HG03469 (cell line): ENCODE results near the gene LTC4S.
"Not testable (repeated sequence)": the region's sequence is repeated elsewhere in the genome, so short reads cannot be mapped to it uniquely, and the experiment has no call there.

ENCODE experiments used
- ATAC-seq: cut with Tn5 transposase; IDR thresholded peaks from one replicate; pipeline ENCODE4 v1.9.1; 2021; ENCODE audit warnings: mild to moderate bottlenecking, moderate library complexity, moderate number of reproducible peaks; ENCODE audit not compliant: unreplicated experiment

Gene LTC4S

DNA sequence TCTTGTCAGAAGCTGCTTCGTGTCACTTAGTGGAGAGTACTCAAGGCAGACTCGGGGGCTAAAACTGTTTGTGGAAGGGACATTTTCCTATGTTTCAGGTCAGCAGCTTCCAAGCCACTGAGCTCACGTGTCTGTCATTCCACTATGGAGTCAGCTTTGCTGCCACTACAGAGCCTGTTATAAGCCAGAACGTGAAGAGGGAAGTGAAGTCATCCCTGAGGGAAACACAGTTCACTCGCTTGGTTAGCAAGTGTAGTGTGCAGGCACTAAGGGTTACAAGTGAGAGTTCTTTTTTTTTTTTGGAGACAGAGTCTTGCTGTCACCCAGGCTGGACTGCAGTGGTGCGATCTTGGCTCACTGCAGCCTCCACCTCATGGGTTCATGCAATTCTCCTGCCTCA is 24.5 kb upstream of the LTC4S start:
- no peak for ATAC-seq

DNA sequence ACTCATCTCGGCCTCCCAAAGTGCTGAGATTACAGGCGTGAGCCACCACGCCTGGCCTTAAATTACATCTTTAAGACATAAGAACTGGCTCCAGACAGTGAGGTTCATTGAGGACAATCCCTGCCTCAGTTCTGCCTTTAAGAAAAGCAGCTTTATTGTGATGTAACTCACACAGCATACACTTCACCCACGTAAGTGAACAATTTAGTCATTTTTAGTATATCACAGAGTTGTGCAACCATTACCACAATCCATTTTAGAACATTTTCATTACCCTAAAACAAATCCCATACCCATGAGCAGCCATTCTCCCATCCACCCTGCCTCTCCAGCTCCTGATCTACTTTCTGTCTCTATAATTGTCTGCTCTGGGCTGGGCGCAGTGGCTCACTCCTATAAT is 24.0 kb upstream of the LTC4S start:
- ATAC-seq: no peak

DNA sequence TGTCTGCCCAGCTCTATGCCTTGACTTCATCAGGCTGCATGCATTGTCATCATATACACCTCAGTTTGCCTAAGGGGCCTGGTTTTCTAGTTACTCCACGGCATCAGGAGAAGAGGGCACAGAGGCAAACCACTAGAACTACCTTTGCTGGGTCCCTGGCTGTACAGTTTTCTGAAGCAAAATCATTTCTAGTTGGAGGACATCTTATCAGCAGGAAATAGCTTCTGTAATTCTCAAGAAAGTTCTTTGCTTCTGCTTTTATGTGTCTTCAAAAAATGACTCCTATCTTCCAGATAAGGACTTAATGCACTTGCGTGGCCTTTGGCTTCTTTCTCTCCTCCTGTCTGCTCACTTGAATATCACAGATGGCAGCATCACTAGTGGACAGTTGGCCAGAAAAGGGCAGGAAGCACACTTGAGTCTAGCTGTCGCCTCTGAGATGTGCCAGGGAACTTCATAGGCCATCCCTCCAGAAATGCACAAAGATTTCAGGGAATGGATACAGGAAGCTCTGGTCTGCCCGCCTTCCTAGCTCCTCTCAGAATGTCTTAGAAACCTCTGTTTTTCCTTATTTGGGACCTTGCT is 22.4 kb upstream of the LTC4S start:
- no peak for ATAC-seq

DNA sequence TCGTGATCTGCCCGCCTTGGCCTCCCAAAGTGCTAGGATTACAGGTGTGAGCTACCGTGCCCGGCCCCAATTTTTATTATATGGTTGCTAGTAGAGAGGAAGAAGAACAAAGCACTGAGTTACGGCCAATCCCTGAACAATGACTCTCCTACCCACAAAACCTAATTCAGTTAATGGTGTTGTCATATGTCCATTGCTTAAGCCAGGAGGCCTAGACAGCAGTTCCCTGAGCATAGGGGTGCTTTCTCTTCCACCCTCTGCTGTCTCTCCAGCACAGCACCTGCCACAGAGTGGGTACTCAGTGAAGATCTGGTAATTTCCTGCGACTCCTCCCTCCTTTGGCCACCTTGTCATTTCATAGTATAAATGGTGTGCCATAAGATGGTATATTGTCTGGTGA is 21.4 kb upstream of the LTC4S start:
- no peak for ATAC-seq

DNA sequence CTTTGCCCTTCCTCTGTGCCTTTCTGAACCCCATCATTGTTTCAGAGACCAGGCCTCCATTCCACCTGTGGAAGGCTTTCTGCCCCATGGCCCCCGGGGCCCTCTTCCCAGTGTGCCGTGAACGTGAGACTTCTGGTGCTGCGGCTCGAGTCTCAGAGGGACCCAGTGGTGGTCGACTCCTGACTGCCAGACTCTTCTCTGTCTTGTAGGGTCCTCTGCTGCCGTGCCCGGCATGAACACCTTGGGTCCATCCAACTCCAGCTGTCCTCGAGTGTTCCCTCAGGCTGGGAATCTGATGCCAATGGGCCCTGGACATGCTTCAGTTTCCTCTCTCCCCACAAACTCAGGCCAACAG is 20.1 kb upstream of the LTC4S start:
- ATAC-seq: no peak

DNA sequence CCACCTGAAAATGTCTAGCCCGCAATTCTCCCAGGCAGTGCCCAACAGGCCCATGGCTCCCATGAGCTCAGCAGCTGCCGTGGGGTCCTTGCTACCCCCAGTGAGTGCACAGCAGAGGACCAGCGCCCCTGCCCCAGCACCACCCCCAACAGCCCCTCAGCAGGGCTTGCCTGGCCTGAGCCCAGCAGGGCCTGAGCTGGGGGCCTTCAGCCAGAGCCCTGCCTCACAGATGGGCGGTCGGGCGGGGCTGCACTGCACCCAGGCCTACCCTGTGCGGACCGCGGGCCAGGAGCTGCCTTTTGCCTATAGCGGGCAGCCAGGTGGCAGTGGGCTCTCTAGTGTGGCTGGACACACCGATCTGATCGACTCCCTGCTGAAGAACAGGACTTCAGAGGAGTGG is 19.3 kb upstream of the LTC4S start:
- no peak for ATAC-seq

DNA sequence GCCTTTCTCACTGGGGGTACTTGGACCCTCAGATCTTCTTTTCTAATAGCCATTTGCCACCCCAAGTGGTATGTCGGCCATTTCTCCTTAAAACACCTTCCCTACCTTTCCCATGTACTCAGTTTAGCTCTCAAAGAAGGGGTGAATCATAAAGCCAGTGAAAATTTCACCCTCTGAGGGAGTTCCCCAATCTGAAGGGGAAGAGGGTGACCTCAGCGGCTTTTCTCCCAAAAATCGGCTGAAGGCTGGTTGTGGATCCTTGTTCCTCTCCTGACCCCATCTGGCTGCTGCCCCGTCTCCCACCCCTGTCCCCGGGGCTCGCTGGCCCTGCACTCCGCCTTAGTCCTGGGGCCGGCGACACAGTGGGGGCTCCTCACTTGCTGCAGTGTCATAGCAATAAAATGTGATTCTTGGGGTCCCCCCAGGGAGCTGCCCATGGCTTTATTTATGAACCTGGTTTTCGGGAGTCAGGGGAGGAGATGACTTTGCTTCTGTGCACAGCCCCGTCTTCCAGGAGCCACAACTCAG is 17.3 kb upstream of the LTC4S start:
- ATAC-seq: no peak

DNA sequence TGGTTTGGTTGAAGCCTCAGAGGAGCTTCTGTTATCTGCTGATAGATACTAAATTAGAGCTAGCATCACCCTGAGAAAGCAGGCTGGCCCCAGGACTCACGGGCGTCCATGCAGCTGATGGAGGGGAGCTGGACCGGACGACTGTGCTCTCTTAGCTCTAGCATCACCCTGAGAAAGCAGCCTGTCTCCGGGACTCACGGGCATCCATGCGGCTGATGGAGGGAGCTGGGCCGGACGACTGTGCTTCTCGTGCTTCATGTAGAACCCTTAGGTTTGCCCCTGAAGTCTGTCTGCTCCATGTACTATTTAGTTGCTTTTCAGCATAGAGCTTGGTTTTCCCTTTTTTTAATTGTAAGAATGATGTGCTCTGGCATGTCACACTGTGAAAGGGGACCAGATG is 16.3 kb upstream of the LTC4S start:
- ATAC-seq: no peak

DNA sequence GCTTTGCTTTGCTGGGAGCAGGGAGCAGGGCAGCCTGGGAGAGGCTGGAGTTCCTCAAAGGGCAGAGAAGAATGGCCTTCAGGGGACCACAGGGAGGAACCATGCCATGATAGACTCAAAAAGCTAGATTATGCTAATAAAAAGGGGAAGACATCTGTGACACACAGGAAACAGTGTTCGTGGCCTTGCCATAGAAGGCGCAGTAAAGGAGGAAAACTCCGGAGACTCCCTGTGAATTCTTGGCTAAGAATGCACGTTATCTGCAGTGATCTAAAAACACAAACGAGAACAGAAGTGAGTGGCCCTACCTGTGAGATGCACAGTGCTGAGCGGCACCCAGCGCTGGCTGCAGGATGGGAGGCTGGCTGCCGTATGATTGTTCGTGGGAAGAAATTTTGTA is 15.9 kb upstream of the LTC4S start:
- no peak for ATAC-seq

DNA sequence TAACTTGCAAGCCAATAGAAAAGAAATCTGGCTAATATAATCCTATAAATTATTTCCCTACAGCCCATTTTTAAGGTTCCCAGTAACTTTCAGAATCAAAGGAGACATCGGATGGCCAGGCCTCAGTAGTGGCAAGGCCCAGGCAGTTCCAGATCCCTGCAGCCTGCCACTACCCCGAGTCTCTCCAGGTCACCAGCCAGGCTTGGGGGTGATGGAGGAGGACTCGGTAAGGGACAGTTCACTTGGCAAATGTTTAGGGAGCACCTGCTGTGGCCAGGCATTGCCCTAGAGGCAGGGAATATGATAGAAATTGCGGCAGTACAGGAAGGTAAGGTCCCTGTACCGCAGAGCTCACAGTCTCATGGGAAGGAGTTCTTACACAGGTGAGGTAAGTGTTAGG is 15.2 kb upstream of the LTC4S start:
- ATAC-seq: no peak

DNA sequence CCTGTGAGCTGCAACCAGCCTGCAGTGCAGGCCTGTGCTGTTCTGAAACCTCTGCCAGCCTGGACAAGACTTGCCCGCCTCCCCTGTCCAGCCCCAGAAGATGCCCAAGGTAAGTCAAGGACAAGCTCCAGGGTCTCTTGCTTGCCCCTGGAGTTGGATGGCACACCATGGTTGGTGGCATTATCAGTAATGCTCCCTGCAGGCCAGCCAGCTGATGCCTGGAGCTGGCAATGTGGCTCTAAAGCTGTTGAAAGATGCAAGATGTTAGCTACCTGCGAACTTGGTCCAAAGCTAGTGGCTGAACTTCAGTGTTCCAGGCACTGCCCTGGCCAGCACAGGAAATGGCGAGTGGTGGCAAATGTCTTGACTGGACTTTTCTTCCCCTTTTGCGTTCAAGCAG is 14.0 kb upstream of the LTC4S start:
- ATAC-seq: no peak

DNA sequence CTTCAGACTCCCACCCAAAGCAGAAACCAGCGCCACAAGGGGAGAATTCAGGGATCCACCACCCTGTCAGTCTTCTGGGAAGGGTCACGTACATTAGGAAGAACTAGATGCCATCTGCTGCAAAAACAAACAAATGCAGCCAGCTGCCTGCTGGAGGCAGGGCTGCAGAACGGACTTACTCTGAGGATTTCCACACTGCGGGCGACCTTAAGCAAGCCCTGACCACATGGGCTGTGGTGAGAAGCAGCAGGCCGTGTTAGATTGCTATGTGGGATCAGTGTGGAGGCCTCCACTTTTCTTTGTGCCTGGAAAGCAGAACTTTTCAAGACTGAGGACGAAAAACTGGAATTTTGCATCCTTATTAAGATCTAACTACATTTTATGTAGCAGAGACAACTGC is 13.4 kb upstream of the LTC4S start:
- ATAC-seq: no peak

DNA sequence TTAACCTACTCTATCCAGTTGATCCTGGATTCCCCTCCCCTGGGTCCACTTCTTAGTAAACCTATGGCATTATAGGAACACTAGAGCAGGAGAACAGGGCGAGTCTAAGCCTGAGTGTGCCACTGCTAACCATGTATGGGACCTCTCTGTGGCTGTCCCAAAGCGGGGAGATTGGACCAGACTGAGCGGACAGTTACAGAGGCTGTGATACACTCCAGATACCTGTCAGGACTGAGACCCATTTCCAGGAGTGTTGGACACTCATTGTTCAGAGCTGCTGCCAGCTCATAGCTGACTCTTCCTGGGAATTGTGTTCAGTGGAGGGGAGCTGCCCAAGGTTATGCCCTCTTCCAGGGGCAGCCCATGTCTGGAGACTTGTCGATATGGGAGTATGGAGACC is 11.9 kb upstream of the LTC4S start:
- ATAC-seq: no peak

DNA sequence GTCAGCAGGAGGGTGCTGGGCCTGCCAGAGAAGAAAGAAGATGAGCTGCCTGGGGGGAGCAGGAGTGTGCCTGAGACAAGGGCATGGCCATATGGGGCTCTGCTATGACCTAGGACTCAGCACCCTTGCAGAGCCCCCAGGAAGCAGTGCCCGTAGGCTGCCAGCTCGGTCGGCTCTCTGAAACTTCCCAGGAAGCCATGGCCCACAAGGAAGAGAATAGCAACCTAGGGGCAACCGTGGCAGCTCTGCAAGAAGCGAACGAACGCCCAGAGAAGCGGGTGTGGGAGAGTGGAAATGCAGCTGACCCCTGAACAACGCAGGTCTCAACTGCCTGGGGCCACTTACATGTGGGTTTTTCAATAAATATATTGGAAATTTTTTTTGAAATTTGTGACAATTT is 10.7 kb upstream of the LTC4S start:
- no peak for ATAC-seq

DNA sequence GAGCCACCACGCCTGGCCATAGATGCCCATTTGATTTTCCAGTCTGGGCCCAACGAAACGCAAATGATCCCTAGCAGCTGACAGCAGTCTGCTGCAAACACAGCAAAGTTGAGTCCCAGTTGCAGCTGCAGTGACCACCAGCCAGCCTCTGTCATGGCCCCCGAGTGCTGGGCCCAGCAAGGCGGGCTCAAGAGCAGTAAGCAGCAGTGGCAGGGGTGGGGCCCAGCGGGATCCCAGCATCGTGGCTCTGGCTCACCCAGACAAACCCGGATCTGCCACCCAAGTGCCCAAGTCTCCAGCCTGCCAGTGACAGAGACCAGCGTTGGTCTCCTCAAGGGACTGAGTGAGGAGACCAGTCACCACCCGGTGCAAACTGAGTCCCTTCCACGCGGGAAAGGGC is 6.9 kb upstream of the LTC4S start:
- ATAC-seq: no peak

DNA sequence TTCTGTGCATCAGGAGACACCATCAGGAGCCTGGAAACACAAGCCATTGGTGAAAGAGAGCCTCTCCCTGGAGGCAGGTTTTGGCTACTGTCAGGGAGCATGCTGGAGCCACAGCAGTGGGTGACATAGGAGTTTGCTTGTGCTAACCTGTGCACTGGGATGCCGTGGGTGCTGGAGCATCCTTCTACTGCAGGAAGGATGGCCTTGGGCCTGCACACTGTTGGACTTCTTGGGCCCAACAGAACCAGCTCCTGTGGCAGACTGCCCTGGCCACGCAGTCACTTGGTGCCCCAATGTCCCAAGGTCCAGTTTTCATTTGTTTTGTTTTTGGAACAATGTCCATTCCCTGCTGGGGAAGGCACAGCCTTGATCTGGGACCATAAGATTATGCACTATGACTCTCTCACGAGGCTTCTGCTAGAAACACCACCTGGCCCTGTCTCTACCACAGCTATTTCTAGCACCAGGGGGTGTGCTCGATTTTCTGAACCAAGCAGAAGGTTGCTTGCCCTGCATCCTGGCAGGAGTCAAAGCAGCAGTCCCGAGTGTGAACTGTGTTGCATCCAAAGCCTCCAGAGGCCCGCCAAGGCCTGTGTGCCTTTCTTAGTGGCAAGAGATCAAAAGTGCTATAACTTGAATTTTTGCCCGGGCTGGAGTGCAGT is 5.5 kb upstream of the LTC4S start:
- no peak for ATAC-seq

DNA sequence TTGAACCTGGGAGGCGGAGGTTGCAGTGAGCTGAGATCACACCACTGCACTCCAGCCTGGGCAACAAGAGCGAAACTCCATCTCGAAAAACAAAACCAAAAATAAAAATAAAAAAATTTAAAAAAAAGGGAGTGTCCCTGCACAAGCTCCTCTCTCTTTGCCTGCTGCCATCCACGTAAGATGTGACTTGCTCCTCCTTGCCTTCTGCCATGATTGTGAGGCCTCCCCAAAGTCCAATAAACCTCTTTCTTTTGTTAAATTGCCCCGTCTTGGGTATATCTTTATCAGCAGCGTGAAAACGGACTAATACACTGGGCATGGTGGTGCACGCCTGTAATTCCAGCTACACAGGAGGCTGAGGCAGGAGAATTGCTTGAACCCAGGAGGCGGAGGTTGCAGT is 4.5 kb upstream of the LTC4S start:
- not testable (repeated sequence) for ATAC-seq

DNA sequence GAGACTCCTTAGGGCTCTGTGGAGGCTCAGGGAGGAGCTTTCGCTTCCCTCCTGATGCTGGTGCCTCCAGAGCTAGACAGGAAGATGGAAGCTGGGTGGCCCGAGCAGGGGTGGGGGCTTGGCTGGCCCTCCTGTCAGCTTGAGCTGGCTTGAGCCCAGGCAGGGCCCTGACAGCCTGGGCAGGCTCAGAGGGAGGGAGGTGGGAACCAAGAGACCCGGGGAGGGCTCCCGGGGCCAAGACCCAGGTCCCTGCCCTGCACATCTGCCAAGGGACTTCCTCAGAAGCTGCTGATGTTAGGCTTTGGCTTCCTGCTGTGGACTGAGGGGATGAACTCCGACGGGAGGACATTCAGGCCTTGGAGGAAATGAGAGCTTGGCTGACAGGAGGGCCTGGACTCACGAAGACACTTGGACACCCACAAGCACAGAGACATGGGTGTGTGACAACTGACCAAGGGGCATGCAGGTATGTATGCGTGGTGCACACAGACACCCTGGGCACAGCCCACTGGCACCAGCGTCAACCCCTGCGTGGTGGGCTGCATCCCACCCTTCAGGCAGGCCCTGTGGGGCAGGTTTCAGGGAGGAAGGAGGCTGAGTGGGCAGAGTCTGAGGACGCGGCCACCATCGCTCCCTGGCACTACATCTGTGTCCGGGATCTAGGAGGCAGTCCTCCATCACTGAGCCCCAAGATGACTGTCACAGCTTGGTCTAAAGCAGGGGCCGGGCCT is 1.7 kb upstream of the LTC4S start:
- ATAC-seq: no peak

DNA sequence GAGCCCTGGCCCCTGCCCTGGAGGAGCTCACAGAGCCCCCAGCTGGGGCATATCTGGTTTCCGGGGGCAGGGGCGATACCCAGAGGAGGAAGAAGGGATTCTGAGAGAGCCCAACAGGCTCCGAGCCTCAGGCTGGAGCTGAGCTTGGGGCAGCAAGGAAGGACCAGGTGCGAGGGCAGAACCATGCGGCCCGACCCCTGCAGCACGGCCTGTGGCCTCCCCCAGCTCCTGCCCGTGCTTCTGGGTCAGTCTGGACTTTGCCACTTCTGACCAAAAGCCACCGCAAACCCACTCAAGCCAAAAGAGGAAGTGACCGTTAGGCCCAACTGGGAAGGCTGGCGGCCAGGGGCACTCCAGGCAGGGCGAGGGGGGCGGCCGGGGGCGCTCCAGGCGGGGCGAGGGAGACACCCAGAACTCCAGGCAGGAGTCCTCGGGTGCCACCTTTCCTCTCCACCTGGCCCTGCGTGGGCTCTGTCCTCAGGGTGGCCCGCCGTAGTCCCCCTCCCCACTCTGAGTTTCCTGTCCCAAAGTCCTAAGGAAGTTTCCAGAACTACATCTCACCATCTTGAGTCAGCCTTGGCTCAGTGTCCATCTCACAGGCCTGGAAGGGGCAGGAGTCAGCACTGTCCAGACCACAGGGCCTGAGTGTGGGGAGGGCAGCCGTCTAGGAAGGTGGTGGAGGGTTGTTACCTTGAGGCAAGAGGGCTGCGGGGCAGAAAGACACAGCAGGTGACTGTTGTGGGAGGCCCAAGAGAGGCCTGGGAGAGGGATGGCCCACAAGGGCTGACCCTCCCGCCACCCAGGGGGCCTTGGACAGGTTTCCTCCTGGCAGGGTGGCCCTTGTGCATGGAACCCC is 946 bp upstream of the LTC4S start:
- no peak for ATAC-seq

DNA sequence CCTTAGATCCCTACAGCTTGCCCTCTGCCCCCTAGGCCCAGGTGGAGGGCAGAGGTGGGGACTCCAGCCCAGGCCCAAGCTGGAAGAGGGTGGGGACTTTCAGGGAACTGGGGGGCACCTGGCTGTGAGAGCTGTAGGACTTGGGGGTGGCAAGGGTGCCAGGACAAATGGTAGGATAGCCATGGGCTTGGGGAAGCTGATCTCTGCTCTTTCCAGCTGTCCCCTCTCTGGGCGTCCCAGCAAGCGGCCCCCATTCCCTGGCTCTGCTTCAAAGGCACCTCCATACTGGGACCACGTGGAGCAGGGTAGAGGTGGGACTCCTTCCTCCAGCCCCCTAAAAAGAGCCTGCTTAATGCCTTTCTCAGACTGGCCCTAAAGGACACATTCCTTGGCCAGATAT is 385 bp downstream of the LTC4S start:
- ATAC-seq: no peak

DNA sequence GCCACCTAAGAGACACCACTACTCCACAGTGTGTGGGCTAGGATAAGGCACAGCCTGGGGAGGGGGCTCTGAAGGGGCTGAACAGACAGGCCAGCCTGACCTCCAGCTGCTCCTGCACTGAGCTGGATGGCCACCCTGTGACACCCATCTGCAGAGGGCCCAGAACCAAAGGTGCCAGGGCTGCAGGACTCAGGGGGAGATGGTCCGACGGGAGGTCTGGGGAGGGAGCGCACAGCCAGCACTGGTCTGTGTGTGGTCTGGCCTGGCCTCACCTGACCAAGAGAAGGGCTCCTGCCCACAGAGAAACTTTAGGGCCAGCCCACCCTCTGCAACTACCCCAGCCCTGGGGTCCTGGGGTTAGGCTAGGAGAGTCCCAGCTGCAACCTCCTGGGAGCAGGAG is 789 bp downstream of the LTC4S start:
- ATAC-seq: no peak
